A549 (cell line): ENCODE data around the gene PKP1. TPM values are rescaled to one million over a fixed set of nuclear protein-coding genes. Genes with fewer than 3 reads are reported as not detected.

ENCODE experiments used
- ATAC-seq, 2 experiments: fragments of 200-7000 bp in 1 of 2; fragments of >200 bp in 1 of 2; cut with Nextera tagmentation in 1 of 2; cut with Tn5 transposase in 1 of 2; 3 replicates each; pipeline versions ENCODE4 v1.8.0 to v1.9.1; 2018 to 2020; ENCODE audit warnings: mild to moderate bottlenecking in 1 of 2, moderate library complexity in 1 of 2
- CTCF ChIA-PET: fragments of 300-600 bp; sonication (Branson Sonifier 250); formaldehyde crosslinking; extraction: SDS; loops from one replicate; lab custom pipeline; 2021; ENCODE audit warnings: antibody characterized with exemption, inconsistent platforms; lab: Yijun Ruan, JAX
- POLR2A ChIA-PET: fragments of 350-600 bp; formaldehyde crosslinking; extraction: SDS; loops from one replicate; lab custom pipeline; 2021; ENCODE audit warnings: antibody characterized with exemption, inconsistent platforms; lab: Yijun Ruan, JAX
- DNase-seq, 2 experiments: peaks; one replicate each; pipeline versions ENCODE4 v3.0.0 to v3.0.0-alpha.2; 2011 to 2016; ENCODE audit warnings: low read depth in 1 of 2, low spot score in 1 of 2
- FAIRE-seq: peaks from 2 replicates; lab custom pipeline; 2011; peaks lifted over from hg19 to GRCh38; lab: Jason Lieb, UNC
- H3K27ac ChIP-seq, 2 experiments: fragments of >200 bp; sonication (Bioruptor Twin); formaldehyde crosslinking; 3 replicates each; pipeline ENCODE4 v1.5.1; 2016 to 2017
- H3K4me1 ChIP-seq: fragments of >200 bp; sonication (Bioruptor Twin); formaldehyde crosslinking; 3 replicates; pipeline ENCODE4 v1.6.1; 2016
- H3K4me2 ChIP-seq: fragments of >200 bp; sonication (Bioruptor Twin); formaldehyde crosslinking; 3 replicates; pipeline ENCODE4 v1.6.1; 2016
- H3K4me3 ChIP-seq: fragments of >200 bp; sonication (Bioruptor Twin); formaldehyde crosslinking; 3 replicates; pipeline ENCODE4 v1.5.1; 2016
- H3K9me3 ChIP-seq: fragments of >200 bp; sonication (Bioruptor Twin); formaldehyde crosslinking; 3 replicates; pipeline ENCODE4 v1.6.1; 2016
- ATOH8 ChIP-seq: fragments of 250-450 bp; sonication (Bioruptor Pico); IDR thresholded peaks from 2 replicates; pipeline ENCODE4 v1.5.0; 2020; ENCODE audit warnings: low read depth, mild to moderate bottlenecking, moderate library complexity
- BHLHE40 ChIP-seq: IDR thresholded peaks from 2 replicates; pipeline ENCODE4 v1.6.1; 2012; ENCODE audit warnings: low read depth, low read length, inconsistent platforms
- CBX2 ChIP-seq: fragments of 200-600 bp; sonication (generic); IDR thresholded peaks from 2 replicates; pipeline ENCODE4 v1.6.1; 2016; ENCODE audit warnings: low read depth, mild to moderate bottlenecking, borderline replicate concordance
- CEBPB ChIP-seq, 2 experiments: fragments of >200 bp in 1 of 2; sonication (Bioruptor Twin) in 1 of 2; formaldehyde crosslinking in 1 of 2; IDR thresholded peaks; 2 replicates each; pipeline ENCODE4 v1.6.1; 2012 to 2016
- CHD2 ChIP-seq: fragments of 150-350 bp; IDR thresholded peaks from 2 replicates; pipeline ENCODE4 v1.6.1; 2014; ENCODE audit warnings: low read length; ENCODE audit not compliant: partially characterized antibody
- CHD4 ChIP-seq: fragments of 200-600 bp; sonication (generic); IDR thresholded peaks from 2 replicates; pipeline ENCODE4 v1.6.1; 2016; ENCODE audit warnings: antibody characterized with exemption, mild to moderate bottlenecking, borderline replicate concordance
- E2F6 ChIP-seq: IDR thresholded peaks from 2 replicates; pipeline ENCODE4 v1.6.1; 2012; ENCODE audit warnings: low read depth, borderline replicate concordance
- EHF ChIP-seq: fragments of 250-450 bp; sonication (Bioruptor Pico); IDR thresholded peaks from 2 replicates; pipeline ENCODE4 v1.5.0; 2020; ENCODE audit warnings: mild to moderate bottlenecking
- EHMT2 ChIP-seq: fragments of 200-600 bp; sonication (generic); IDR thresholded peaks from 2 replicates; pipeline ENCODE4 v1.6.1; 2016; ENCODE audit warnings: antibody characterized with exemption, low read depth, mild to moderate bottlenecking, moderate library complexity
- ELK1 ChIP-seq: fragments of 150-350 bp; IDR thresholded peaks from 2 replicates; pipeline ENCODE4 v1.6.1; 2014; ENCODE audit warnings: low read depth, mild to moderate bottlenecking, low read length
- ESRRA ChIP-seq: fragments of 150-350 bp; IDR thresholded peaks from 2 replicates; pipeline ENCODE4 v1.6.1; 2014; ENCODE audit warnings: mild to moderate bottlenecking, low read length, borderline replicate concordance
- HES2 ChIP-seq: fragments of >200 bp; sonication (Bioruptor Twin); formaldehyde crosslinking; IDR thresholded peaks from 2 replicates; pipeline ENCODE4 v1.6.1; 2016
- HMGXB4 ChIP-seq: fragments of 250-450 bp; sonication (Bioruptor Pico); IDR thresholded peaks from 2 replicates; pipeline ENCODE4 v1.5.0; 2021; ENCODE audit warnings: mild to moderate bottlenecking, moderate library complexity, borderline replicate concordance
- HOXA7 ChIP-seq: fragments of 250-450 bp; sonication (Bioruptor Pico); IDR thresholded peaks from 2 replicates; pipeline ENCODE4 v1.5.0; 2020; ENCODE audit warnings: mild to moderate bottlenecking, moderate library complexity
- HOXB13 ChIP-seq: fragments of 250-450 bp; sonication (Bioruptor Pico); IDR thresholded peaks from 2 replicates; pipeline ENCODE4 v1.5.0; 2020; ENCODE audit warnings: low read depth, mild to moderate bottlenecking, moderate library complexity
- HOXB5 ChIP-seq: fragments of 250-450 bp; sonication (Bioruptor Pico); IDR thresholded peaks from 2 replicates; pipeline ENCODE4 v1.5.0; 2020; ENCODE audit warnings: mild to moderate bottlenecking, moderate library complexity
- KDM1A ChIP-seq: fragments of 200-600 bp; sonication (generic); IDR thresholded peaks from 2 replicates; pipeline ENCODE4 v1.6.1; 2016; ENCODE audit warnings: low read depth, mild to moderate bottlenecking
- KDM5A ChIP-seq: fragments of 200-600 bp; sonication (generic); IDR thresholded peaks from 2 replicates; pipeline ENCODE4 v1.6.1; 2016; ENCODE audit warnings: antibody characterized with exemption, mild to moderate bottlenecking
- NFE2L2 ChIP-seq: fragments of 150-350 bp; conservative IDR thresholded peaks from 2 replicates; pipeline ENCODE4 v1.6.1; 2014; ENCODE audit warnings: low read length
- NPAS2 ChIP-seq: fragments of 250-450 bp; sonication (Bioruptor Pico); IDR thresholded peaks from 2 replicates; pipeline ENCODE4 v1.8.0; 2022; ENCODE audit warnings: mild to moderate bottlenecking, moderate library complexity, borderline replicate concordance
- RAD21 ChIP-seq, 2 experiments: fragments of >200 bp in 1 of 2; sonication (Bioruptor Twin) in 1 of 2; formaldehyde crosslinking in 1 of 2; IDR thresholded peaks in 1 of 2; conservative IDR thresholded peaks in 1 of 2; 2 replicates in 1 of 2; 3 replicates in 1 of 2; pipeline ENCODE4 v1.6.1; 2012 to 2018; ENCODE audit warnings: inconsistent platforms in 1 of 2
- RARB ChIP-seq: fragments of 250-450 bp; sonication (Bioruptor Pico); IDR thresholded peaks from 2 replicates; pipeline ENCODE4 v1.8.0; 2021; ENCODE audit warnings: mild to moderate bottlenecking, moderate library complexity
- RCOR1 ChIP-seq: fragments of 150-350 bp; IDR thresholded peaks from 2 replicates; pipeline ENCODE4 v1.6.1; 2014; ENCODE audit warnings: antibody characterized with exemption, low read length, low read depth
- REST ChIP-seq: fragments of 200-600 bp; sonication (generic); IDR thresholded peaks from 2 replicates; pipeline ENCODE4 v1.6.1; 2016; ENCODE audit warnings: antibody characterized with exemption, mild to moderate bottlenecking, moderate library complexity
- SREBF2 ChIP-seq: fragments of 450-650 bp; IDR thresholded peaks from 2 replicates; pipeline ENCODE4 v1.6.1; 2014; ENCODE audit warnings: mild to moderate bottlenecking, moderate library complexity
- WGBS: methylation state at CpG from one replicate; pipeline ENCODE4 v1.1.6; 2017; ENCODE audit errors: missing lambda C conversion rate; 5-methylcytosine and 5-hydroxymethylcytosine counted together
- polyA plus RNA-seq, 4 experiments: library from polyadenylated mRNA; depleted of rRNA in 3 of 4; stranded (reverse); fragments of >200 nt; fragmentation: RNase III in 1 of 4; extraction: RNeasy Plus Mini Kit Qiagen cat#74134 plus additional on column Dnase treatment in 1 of 4; gene quantifications; 2 replicates in 3 of 4; 3 replicates in 1 of 4; pipeline ENCODE4 v1.2.3, GENCODE V29; 2011 to 2017

Gene PKP1
- polyA plus RNA-seq, 2 of the 4 experiments (the other 2 are of a cell fraction): not detected

GRCh38 chr1:201366696-201367095 is 83.4 kb downstream of the PKP1 start:
- WGBS: 25% methylated on average over 7 of the region's 7 CpGs
- Histone ChIP-seq H3K4me3 (no peak overlapping the region), H3K4me1 (no peaks in the 10 kb centered on the region), H3K4me2 (no peak overlapping the region), H3K27ac (no peak overlapping the region), H3K9me3 (no peaks in the 10 kb centered on the region)
- TF ChIP-seq CHD4: no peak
- ChIA-PET POLR2A (no interaction called here), CTCF (interaction anchor here (1.0 to 17.3 kb wide), 6 partner anchors 9 to 140 kb away, joined by 3 to 480 read pairs (median 4); no protein-coding TSS in a partner anchor)
- FAIRE-seq (no peak), ATAC-seq (no peak), DNase-seq (no peak)

GRCh38 chr1:201369209-201369608 is 85.9 kb downstream of the PKP1 start:
- DNase-seq (no peak), FAIRE-seq (no peak), ATAC-seq (no peak)
- ChIA-PET CTCF (interaction anchor here (0.7 to 17.3 kb wide), 4 partner anchors 17 to 118 kb away, joined by 3 to 480 read pairs (median 3); no protein-coding TSS in a partner anchor), POLR2A (no interaction called here)
- WGBS: 85% methylated on average over 6 of the region's 6 CpGs
- no peaks in the 10 kb centered on the region for H3K9me3 ChIP-seq
- H3K27ac ChIP-seq: no peak overlapping the region
- no peaks in the 10 kb centered on the region for H3K4me1 ChIP-seq
- TF ChIP-seq CBX2 (no peak), CEBPB (IDR thresholded peaks at IDR 0.05) (no peak), SREBF2 (no peak), HOXB5 (CRISPR knock-in tag) (no peak), REST (no peak), HOXA7 (no peak), RARB (CRISPR knock-in tag) (no peak), HMGXB4 (no peak), RCOR1 (no peak), RAD21 (conservative IDR thresholded peaks at IDR 0.05 in 1 of 2, IDR thresholded peaks at IDR 0.05 in 1 of 2) (no peak), BHLHE40 (no peak), ELK1 (no peak)
- H3K4me2 ChIP-seq: no peak overlapping the region
- no peak overlapping the region for H3K4me3 ChIP-seq

- DNase-seq (no peak), ATAC-seq (no peak), FAIRE-seq (no peak)
- POLR2A ChIA-PET: no interaction called here
- WGBS: 45% methylated on average over 3 of the region's 3 CpGs
- Histone ChIP-seq H3K27ac (no peak overlapping the region), H3K4me2 (no peak overlapping the region), H3K9me3 (no peaks in the 10 kb centered on the region), H3K4me3 (no peak overlapping the region), H3K4me1 (no peaks in the 10 kb centered on the region)
- CTCF ChIA-PET: interaction anchor here (1.1 to 10.1 kb wide), 5 partner anchors 9 to 143 kb away, joined by 3 to 104 read pairs (median 48); no protein-coding TSS in a partner anchor
- TF ChIP-seq ATOH8 (CRISPR knock-in tag) (no peak), ESRRA (no peak), HOXB13 (no peak), EHMT2 (no peak), KDM5A (no peak), NPAS2 (CRISPR knock-in tag) (no peak), E2F6 (no peak), CHD2 (no peak), NFE2L2 (no peak), HES2 (no peak), EHF (no peak), KDM1A (no peak)
Measured at GRCh38 chr1:201370500-201370899, 87.2 kb downstream of the PKP1 start.
